ENCODE measurements around the gene OVCA2.

Gene OVCA2

DNA sequence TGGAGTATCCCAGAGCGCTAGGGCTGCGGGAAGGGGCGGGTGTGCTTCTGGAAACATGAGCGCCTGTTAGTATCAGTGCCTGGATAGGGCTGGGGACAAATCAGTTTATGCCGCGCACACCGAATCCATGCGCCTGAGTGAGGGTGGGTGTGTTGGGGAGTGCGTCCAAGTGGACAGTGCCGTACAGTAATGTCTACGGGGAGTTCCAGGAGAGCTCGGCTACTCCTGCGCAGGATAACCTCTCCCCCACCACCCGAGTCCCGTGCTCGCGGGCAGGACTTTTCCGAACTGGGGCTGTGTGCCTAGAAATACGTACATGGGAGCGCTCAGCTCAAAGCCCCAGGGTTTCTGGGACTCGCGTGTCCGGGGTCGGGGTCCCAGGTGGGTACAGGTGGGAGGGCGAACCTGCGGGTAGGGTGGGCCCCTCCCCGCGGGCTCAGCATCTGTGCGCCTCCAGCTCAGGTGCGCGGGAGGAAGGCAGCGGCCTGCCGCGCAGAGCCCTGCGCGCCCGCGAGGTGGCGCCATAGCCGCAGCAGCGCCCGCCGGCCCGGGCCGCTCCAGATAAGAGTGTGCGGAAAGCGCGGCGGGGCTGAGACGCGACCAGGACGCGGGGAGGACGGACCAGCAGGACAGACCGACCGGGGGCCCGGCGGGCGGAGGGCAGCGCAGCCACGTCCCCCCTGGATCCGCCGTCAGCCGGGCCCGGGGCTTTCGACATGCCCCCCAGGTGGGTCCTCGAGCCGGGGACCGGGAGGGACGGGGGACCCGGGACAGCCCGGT, 12.9 kb downstream of the OVCA2 start, which contains the start of gene HIC1:
HIC1 (plus strand) TSS at position 592 of the 780 bp plus-strand sequence. CDS start 1,588 bp downstream, outside the sequence.
- peak; percentile 71 for DNase-seq

DNA sequence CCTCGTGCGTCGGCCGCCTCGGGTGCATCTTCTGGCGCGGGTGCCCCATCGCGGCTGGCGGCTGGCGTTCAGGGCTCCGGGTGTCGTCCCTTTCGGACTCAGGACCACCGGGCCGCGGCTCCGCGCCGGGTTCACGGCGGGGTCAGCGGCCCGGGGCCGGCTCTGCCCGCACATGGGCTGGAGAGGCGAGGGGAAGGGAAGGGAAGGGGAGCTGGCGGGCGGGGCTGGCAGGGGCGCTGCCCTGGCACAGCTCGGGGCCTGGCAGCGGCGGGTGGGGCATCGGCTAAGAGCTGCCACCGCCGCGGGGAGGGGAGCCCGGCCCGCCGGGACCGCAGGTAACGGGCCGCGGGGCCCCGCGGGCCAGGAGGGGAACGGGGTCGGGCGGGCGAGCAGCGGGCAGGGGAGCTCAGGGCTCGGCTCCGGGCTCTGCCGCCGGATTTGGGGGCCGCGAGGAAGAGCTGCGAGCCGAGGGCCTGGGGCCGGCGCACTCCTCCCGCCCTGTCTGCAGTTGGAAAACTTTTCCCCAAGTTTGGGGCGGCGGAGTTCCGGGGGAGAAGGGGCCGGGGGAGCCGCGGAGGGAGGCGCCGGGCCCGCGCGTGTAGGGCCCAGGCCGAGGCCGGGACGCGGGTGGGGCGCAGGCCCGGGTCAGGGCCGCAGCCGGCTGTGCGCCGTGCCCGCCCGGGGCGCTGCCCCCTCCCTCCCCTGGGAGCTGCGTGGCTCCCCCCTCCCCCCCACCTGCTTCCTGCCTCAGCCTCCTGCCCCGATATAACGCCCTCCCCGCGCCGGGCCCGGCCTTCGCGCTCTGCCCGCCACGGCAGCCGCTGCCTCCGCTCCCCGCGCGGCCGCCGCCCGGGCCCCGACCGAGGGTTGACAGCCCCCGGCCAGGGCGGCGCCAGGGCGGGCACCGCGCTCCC, 13.7 kb downstream of the OVCA2 start:
- no peak for DNase-seq

- DNase-seq, result peak; percentile 34
Observed at GRCh38 chr17:2056206-2057174, 14.7 kb downstream of the OVCA2 start.

DNA sequence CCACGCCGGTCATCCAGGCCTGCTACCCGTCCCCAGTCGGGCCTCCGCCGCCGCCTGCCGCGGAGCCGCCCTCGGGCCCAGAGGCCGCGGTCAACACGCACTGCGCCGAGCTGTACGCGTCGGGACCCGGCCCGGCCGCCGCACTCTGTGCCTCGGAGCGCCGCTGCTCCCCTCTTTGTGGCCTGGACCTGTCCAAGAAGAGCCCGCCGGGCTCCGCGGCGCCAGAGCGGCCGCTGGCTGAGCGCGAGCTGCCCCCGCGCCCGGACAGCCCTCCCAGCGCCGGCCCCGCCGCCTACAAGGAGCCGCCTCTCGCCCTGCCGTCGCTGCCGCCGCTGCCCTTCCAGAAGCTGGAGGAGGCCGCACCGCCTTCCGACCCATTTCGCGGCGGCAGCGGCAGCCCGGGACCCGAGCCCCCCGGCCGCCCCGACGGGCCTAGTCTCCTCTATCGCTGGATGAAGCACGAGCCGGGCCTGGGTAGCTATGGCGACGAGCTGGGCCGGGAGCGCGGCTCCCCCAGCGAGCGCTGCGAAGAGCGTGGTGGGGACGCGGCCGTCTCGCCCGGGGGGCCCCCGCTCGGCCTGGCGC, 15.4 kb downstream of the OVCA2 start:
- no peak for DNase-seq

DNA sequence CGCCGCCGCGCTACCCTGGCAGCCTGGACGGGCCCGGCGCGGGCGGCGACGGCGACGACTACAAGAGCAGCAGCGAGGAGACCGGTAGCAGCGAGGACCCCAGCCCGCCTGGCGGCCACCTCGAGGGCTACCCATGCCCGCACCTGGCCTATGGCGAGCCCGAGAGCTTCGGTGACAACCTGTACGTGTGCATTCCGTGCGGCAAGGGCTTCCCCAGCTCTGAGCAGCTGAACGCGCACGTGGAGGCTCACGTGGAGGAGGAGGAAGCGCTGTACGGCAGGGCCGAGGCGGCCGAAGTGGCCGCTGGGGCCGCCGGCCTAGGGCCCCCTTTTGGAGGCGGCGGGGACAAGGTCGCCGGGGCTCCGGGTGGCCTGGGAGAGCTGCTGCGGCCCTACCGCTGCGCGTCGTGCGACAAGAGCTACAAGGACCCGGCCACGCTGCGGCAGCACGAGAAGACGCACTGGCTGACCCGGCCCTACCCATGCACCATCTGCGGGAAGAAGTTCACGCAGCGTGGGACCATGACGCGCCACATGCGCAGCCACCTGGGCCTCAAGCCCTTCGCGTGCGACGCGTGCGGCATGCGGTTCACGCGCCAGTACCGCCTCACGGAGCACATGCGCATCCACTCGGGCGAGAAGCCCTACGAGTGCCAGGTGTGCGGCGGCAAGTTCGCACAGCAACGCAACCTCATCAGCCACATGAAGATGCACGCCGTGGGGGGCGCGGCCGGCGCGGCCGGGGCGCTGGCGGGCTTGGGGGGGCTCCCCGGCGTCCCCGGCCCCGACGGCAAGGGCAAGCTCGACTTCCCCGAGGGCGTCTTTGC, 16.2 kb downstream of the OVCA2 start:
- no peak for DNase-seq

GRCh38 chr17:2058586-2059546, 17.0 kb downstream of the OVCA2 start:
- DNase-seq, result peak; percentile 64

- DNase-seq, result no peak
Observed at GRCh38 chr17:2059547-2060384, 17.9 kb downstream of the OVCA2 start.

GRCh38 chr17:2060385-2060658, 18.5 kb downstream of the OVCA2 start:
- DNase-seq, result no peak

- DNase-seq, result no peak
Observed at GRCh38 chr17:2060681-2061440, 19.0 kb downstream of the OVCA2 start.

DNA sequence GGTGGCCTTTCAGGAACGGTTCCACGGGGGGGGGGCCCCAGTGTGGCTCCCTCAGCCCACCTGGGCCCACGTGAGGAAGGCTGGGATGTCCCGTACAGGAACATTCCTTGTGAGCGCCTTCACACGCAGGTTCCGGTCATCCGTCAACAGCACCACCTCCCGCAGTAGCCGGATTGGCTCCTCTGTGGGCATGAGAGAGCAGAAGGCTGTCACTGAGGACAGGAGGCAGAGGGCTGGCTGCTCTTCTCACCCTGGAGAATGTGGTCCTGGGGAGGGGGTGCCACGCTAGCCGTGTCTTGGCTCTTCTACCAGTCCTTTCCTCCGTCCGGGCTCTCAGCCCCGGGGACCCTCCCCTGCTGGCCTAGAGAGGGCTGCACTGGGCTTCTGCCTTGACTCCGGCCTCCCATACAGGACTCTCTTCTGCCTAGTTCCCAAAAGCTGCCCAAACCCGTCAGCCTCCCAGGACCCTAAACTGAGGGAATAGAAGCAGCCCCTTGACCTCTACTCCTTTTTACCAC, 19.7 kb downstream of the OVCA2 start:
- DNase-seq, result no peak

DNA sequence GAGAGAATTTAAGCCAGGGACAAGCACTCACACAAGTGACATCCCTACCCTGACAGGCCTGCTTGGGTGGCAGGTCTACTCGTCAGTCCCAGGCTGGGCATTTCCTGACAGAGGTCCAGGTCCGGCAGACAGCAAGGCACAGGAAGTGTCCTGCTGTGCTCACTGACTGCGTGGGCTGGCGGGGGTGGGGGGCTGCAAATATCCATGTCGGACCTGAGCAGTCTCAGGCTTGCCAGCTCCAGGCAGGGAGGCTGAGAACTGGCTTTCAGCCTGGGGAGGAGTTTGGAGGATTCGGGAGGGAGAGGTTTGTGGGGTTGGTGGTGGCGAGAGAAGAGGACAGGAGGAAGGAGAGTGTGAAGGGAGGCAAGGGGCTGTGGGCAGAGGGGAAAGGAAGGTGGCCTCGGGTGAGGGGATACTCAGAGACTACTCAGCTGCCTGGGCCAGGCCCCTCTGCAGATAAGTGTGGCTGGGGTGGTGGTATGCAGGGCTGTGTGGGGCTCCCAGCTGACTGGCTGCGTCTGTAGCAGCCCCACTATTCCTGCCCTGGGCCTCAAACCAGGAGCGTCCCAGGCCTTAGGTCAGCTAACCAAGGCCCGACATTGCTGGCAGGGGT, 20.9 kb downstream of the OVCA2 start:
- no peak for DNase-seq

DNA sequence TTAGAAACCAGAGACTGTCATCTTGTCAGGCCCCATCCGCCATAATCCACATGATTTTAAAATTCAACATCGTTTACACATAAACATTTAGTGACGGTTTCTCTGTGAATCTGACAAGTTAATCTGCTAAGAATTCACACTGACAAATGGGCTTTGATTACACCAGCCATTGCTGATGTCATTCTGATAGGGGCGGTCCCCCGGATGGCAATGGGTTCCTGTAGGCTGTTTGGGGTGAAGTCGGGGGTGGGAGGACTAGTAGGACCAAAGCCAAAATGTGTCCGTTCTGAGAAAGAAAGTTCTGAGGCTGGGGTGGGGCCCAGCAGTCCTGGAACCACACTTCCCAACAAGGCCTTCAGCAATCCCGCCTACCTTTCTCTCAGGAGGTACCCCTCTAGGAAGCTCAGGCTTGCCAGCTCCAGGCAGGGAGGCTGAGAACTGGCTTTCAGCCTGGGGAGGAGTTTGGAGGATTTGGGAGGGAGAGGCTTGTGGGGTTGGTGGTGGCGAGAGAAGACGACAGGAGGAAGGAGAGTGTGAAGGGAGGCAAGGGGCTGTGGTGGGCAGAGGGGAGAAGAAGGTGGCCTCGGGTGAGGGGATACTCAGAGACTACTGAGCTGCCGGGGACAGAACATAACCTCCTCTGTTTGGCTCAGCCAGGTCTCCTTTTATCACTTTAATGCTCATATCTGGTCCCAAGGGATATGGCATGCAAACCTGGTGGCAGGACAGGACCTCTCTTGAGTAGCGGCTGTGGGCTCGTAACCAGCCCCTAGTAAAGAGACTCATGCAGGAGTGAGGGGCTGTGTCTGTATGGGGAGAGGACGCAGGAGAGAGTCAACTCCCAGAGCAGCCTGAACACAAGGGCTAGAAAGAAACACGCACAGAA, 21.7 kb downstream of the OVCA2 start:
- DNase-seq, result no peak

DNA sequence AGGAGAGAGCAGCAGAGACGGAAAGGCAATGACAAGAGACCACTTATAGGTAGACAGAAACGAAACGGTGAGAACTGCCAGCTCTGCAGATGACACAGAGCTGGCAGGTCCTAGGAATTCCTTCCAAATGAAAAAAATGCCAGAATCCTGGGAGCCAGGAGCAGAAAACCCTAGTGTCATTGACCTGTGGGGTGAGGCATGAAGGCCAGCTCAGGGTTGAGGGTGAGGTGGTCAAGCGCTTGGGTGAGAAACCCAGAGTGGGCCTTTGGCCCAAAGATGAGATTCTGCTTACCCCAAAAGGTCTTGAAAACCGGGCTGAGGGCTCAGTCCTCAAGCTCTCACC, 22.3 kb downstream of the OVCA2 start:
- no peak for DNase-seq

- DNase-seq, result no peak
Observed at GRCh38 chr17:2064520-2064971, 22.7 kb downstream of the OVCA2 start.

GRCh38 chr17:2064980-2065785, 23.4 kb downstream of the OVCA2 start:
- no peak for DNase-seq

GRCh38 chr17:2065949-2066400, 24.2 kb downstream of the OVCA2 start:
- DNase-seq, result no peak
